OCI-M1 (cell line): ENCODE data around the gene RAP1B.

Experiments
- DNase-seq: peaks from one replicate; lab custom pipeline; 2025; lab: John Stamatoyannopoulos, UW

The RAP1B gene

GRCh38 chr12:68610370-68611093 is at the start of gene RAP1B:
TSS of gene RAP1B (plus strand) at chr12:68610899. CDS start at chr12:68648725, 37,826 bp downstream.
- DNase-seq: peak; percentile 92

GRCh38 chr12:68561830-68562229 is 48.9 kb upstream of the RAP1B start:
- DNase-seq: no peak

GRCh38 chr12:68564166-68564565 is 46.5 kb upstream of the RAP1B start:
- DNase-seq: no peak

- peak; percentile 22 for DNase-seq
Observed at GRCh38 chr12:68565391-68565903, 45.3 kb upstream of the RAP1B start.

GRCh38 chr12:68568922-68569569 is 41.7 kb upstream of the RAP1B start:
- DNase-seq: no peak

- no peak for DNase-seq
Observed at GRCh38 chr12:68572661-68573060, 38.0 kb upstream of the RAP1B start.

- DNase-seq: no peak
Observed at GRCh38 chr12:68573406-68573805, 37.3 kb upstream of the RAP1B start.

- DNase-seq: no peak
Observed at GRCh38 chr12:68577949-68578348, 32.8 kb upstream of the RAP1B start.

- no peak for DNase-seq
Observed at GRCh38 chr12:68578765-68579164, 31.9 kb upstream of the RAP1B start.

- DNase-seq: no peak
Observed at GRCh38 chr12:68579254-68579653, 31.4 kb upstream of the RAP1B start.

- DNase-seq: no peak
Observed at GRCh38 chr12:68580911-68581310, 29.8 kb upstream of the RAP1B start.

GRCh38 chr12:68581926-68582325 is 28.8 kb upstream of the RAP1B start:
- DNase-seq: no peak

GRCh38 chr12:68585966-68586365 is 24.7 kb upstream of the RAP1B start:
- DNase-seq: no peak

GRCh38 chr12:68587448-68587873 is 23.2 kb upstream of the RAP1B start:
- peak; percentile 82 for DNase-seq

GRCh38 chr12:68589194-68589593 is 21.5 kb upstream of the RAP1B start:
- no peak for DNase-seq

- DNase-seq: no peak
Observed at GRCh38 chr12:68591734-68592418, 18.8 kb upstream of the RAP1B start.

GRCh38 chr12:68595241-68595640 is 15.5 kb upstream of the RAP1B start:
- DNase-seq: no peak

GRCh38 chr12:68601767-68602166 is 8.9 kb upstream of the RAP1B start:
- DNase-seq: no peak

- DNase-seq: no peak
Observed at GRCh38 chr12:68602720-68603119, 8.0 kb upstream of the RAP1B start.

- DNase-seq: no peak
Observed at GRCh38 chr12:68608191-68608590, 2.5 kb upstream of the RAP1B start.

- peak; percentile 86 for DNase-seq
Observed at GRCh38 chr12:68609998-68610369, 715 bp upstream of the RAP1B start.

- peak; percentile 67 for DNase-seq
Observed at GRCh38 chr12:68611094-68611805, 551 bp downstream of the RAP1B start.
